ENCODE results near the gene OR52I1. TPM values are rescaled to one million over a fixed set of nuclear protein-coding genes. Genes with fewer than 3 reads are reported as not detected.

Gene OR52I1
- total RNA-seq: not detected in 2 replicates

DNA sequence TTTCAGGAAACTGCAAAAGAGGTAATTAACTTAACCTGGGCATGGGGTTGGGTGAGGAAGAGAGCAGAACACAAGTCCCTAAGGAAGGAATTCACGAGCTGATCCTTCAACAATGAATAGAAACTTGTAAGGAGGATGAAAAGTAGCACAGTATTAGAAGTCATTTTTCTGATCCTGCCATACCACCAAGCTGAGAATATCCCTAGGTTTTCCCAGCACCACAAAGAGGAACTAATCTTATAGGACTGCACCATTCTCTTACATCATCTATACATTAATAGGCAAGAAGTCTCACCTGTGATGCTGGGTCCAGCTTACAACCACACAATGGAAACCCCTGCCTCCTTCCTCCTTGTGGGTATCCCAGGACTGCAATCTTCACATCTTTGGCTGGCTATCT, at the start of gene OR52I1:
Gene OR52I1 (plus strand): TSS at position 301 of the 400 bp plus-strand sequence. CDS start 0 bp downstream, at position 301.

DNA sequence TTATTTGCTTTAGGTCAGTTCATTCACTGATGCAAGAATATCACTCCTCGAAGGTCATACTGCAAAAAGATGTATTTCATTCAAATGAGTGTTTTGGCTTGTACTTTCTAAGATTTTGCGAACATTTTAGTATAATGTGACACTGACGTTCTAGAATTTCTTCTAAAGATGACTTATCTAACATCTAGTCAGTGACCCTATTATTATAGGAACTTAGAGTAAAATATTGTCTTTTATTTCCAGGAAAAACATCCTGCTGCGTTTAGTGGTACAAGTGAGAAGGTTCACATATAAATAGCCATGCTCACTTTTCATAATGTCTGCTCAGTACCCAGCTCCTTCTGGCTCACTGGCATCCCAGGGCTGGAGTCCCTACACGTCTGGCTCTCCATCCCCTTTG, 48.9 kb upstream of the OR52I1 start, which contains the start of gene OR52M1:
Gene OR52M1 (plus strand): TSS at position 301 of the 400 bp plus-strand sequence. CDS start 0 bp downstream, at position 301.

GRCh38 chr11:4581443-4581842, 12.4 kb upstream of the OR52I1 start, which contains the start of gene OR52I2:
Gene OR52I2 (plus strand): TSS chr11:4581743.

DNA sequence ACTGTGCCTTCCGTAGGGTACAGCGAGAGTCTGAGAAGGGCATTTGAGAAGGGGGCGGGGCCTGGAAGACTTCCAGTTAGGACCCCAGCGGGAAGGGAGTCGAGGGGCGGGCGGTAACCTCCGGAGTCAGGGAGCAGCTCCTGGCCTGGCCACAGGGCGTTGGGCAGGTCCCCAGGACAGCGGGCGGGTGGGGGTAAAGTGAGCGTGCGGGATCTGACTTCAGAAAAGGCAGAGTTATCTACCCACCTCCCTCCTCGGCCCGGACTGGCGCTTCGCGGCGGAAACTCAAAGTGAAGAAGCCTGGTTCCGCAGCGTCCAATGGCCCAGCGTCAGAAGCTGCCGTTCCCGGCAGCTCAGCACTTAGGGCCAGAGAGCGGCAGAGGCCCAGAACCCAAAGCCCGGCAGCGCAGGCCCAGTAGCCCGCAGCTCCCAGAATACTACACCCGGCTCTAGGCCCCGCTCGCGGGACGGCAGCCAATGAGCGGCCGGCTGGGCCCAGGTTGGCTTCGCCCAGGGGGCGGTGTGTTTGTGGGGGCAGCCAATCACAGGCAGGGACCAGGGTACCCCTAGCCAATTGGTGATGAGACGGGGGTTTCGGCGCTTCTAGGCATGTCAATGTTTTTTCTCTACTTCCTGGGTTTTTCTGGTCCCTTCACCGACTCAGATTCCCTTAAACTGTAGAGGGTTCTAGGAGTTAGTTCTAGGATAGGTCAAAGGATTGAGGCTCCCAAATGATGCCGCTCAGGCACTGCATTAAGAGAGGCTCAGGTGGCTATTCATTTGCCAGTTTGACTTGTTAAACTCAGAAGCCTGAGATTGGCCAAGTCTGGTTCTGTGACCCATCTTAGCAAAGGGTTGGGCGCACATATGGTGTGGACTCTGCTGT, 14.2 kb downstream of the OR52I1 start, which contains the start of gene TRIM68:
Gene TRIM68 (minus strand): TSS at position 451 of the 886 bp plus-strand sequence. CDS start 2,727 bp downstream, outside the sequence.

GRCh38 chr11:4636962-4637661, 43.3 kb downstream of the OR52I1 start, which contains the start of gene OR51D1:
Gene OR51D1 (plus strand): TSS chr11:4637477. CDS start chr11:4639791, 2,314 bp downstream.

DNA sequence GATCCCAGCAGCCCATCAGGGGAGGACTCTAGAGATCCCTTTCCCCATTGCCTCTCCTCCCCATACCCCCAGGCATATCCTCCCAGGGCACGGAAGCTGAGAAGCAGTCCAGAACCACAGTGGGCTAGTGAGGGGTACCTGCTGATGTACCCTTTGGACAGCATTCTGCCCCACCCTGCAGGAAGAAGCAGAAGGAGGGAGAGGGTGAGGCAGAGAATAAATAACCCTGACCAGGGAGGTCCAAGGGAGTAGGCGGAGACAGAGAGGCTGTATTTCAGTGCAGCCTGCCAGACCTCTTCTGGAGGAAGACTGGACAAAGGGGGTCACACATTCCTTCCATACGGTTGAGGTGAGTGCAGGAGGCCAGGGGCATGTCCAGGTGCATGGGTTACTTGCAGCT, 49.8 kb downstream of the OR52I1 start, which contains the start of gene OR51E1:
Gene OR51E1 (plus strand): TSS at position 301 of the 400 bp plus-strand sequence. CDS start 8,545 bp downstream, outside the sequence.

Other genes starting within 250 kb of the OR52I1 start
- gene OR52B4, start 225.7 kb upstream of the OR52I1 start, total RNA-seq: not detected in 2 replicates
- 12.6 and 14.5 TPM in 2 replicates for gene TRIM21, start 200.3 kb upstream of the OR52I1 start, total RNA-seq
- not detected in 2 replicates for gene OR52K2, start 144.7 kb upstream of the OR52I1 start, total RNA-seq
- gene OR52K1, start 111.4 kb upstream of the OR52I1 start, total RNA-seq: not detected in 2 replicates
- not detected in 2 replicates for gene OR52M1, start 48.8 kb upstream of the OR52I1 start, total RNA-seq
- gene OR52I2, start 12.3 kb upstream of the OR52I1 start, total RNA-seq: not detected in 2 replicates
- gene TRIM68, start 14.2 kb downstream of the OR52I1 start, total RNA-seq: 9.1 and 9.6 TPM in 2 replicates
- gene OR51D1, start 43.4 kb downstream of the OR52I1 start, total RNA-seq: not detected in 2 replicates
- gene OR51E1, start 49.9 kb downstream of the OR52I1 start, total RNA-seq: 0.03 TPM in 1 of 2 replicates, not detected in the other
- gene OR51E2, start 103.8 kb downstream of the OR52I1 start, total RNA-seq: 0.33 TPM in 1 of 2 replicates, not detected in the other
- gene MMP26, start 110.7 kb downstream of the OR52I1 start, total RNA-seq: not detected in 2 replicates
- gene OR51F1, start 175.9 kb downstream of the OR52I1 start, total RNA-seq: not detected in 2 replicates
- gene OR52R1, start 210.3 kb downstream of the OR52I1 start, total RNA-seq: not detected in 2 replicates
- gene OR51F2, start 227.3 kb downstream of the OR52I1 start, total RNA-seq: not detected in 2 replicates